ENCODE data around the gene ARID5B.

Gene ARID5B

GRCh38 chr10:61991166-61991565 lies 89.7 kb downstream of the ARID5B start:
- no peak for DNase-seq (ENCODE audit: low spot score)

GRCh38 chr10:61992059-61992460 lies 90.6 kb downstream of the ARID5B start:
- peak; percentile 9 for DNase-seq (ENCODE audit: low spot score)

- peak; percentile 15 for DNase-seq (ENCODE audit: low spot score)
Observed at GRCh38 chr10:61992671-61993668, 91.5 kb downstream of the ARID5B start.

DNA sequence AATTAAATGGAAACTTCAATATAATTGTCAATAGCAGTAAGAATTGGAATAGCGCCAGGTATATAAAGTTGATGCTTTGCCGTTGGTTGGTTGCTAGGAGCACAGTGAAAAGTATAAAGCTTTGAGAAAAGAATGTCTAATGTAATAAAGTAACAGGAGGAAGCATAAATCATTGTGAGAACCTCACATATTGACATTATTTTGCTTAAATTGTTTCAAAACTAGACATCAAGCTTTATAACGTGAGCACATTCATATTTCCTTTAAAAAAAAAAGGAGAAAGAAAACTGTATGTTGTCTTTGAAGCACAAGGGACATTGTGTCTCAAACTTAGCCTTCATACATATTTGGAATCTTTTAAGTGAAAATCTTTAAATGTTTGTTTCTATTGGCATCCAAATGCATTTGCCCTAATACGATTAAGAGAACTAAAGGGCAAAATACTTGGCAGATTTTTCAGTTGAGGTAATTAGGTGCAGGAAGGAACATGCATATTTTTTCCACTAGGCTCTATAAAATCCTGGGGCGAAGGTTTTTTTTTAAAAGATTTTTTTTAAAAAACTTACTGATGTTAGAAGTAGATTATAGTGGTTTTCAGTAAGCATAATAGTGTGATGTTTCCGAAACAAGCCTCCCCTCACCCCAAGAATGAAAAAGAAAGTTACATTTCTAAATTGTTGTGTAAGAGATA lies 92.4 kb downstream of the ARID5B start:
- no peak for DNase-seq (ENCODE audit: low spot score)

- DNase-seq (ENCODE audit: low spot score), result no peak
Observed at GRCh38 chr10:61994405-61995219, 93.1 kb downstream of the ARID5B start.

GRCh38 chr10:61995220-61995503 lies 93.7 kb downstream of the ARID5B start:
- no peak for DNase-seq (ENCODE audit: low spot score)

DNA sequence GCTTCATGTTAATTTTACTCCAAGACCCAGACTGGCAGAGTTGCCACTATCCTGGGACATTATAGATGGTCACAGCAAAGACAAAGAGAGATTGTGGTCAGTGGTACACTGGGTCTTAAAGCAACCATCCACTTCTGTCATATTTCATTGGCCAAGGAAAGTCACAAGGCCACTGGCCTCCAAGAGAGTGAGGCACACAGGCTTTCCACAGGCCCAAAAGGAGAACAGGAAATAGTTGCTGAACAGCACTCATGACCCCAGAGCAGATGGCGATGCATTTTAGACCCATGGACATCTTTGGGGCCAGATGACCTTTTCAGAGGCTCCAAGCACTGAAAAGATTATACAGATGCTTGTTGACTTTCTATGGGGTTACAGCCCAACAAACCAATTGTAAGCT lies 97.4 kb downstream of the ARID5B start:
- DNase-seq (ENCODE audit: low spot score), result no peak

GRCh38 chr10:62000037-62000603 lies 98.6 kb downstream of the ARID5B start:
- DNase-seq (ENCODE audit: low spot score), result no peak

DNA sequence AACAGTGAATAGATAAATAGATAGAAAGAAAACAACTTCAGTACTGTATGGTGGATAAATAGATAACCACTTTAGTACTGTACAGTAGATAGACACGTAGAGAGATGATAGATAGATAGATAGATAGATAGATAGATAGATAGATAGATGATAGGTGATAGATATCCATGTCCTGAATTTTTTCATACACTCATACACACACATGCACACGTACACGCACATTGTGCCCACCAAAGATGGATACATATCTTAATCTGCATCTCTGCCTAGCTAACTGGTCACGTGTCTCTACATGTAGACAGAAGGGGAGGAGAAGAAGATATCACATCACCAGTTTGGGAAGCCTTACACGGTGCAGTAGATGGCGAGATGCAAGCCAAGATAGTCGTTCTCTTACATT lies 99.2 kb downstream of the ARID5B start:
- DNase-seq (ENCODE audit: low spot score), result no peak

DNA sequence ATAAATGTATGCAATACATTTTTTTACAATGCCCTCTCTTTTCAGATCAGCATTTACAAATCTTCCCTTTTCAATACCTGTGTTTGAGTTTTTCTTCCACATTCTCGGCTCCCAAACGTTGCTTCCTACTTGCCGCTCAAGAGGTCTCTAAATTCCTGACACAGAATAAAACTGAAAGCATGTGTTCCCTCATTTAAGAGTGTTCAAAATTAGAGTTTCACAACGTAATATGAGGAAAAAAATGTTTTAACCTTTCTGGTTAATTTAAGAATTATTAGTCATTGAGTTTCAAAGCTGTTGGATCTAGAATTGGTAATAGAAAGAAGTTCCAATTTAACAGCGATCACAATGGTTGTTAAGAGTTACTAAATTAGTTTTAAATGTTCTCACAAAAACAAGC lies 100.4 kb downstream of the ARID5B start:
- no peak for DNase-seq (ENCODE audit: low spot score)

GRCh38 chr10:62002753-62003152 lies 101.3 kb downstream of the ARID5B start:
- no peak for DNase-seq (ENCODE audit: low spot score)

GRCh38 chr10:62004042-62004441 lies 102.5 kb downstream of the ARID5B start:
- DNase-seq (ENCODE audit: low spot score), result no peak

DNA sequence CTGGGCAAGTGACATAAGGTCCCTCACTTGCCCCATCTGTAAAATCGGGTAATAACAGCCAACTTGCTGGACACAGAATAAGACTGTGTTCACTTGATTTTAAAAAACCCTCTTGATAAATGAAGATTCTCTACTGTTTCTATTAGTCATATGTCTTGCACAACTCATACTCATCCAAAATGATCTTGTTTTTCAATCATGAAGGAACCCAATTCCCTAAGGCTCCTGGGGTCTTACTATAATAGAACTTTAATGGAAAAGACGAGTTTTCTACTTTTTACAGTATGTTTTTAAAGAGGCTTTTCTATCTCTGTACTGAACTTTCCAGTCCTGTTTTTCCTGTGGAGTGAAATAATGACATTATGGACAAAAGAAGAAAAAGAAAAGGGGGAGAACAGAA lies 103.8 kb downstream of the ARID5B start:
- DNase-seq (ENCODE audit: low spot score), result no peak

GRCh38 chr10:62005687-62006086 lies 104.2 kb downstream of the ARID5B start:
- no peak for DNase-seq (ENCODE audit: low spot score)

- DNase-seq (ENCODE audit: low spot score), result no peak
Observed at GRCh38 chr10:62007145-62007544, 105.6 kb downstream of the ARID5B start.

GRCh38 chr10:62008196-62008595 lies 106.7 kb downstream of the ARID5B start:
- no peak for DNase-seq (ENCODE audit: low spot score)

DNA sequence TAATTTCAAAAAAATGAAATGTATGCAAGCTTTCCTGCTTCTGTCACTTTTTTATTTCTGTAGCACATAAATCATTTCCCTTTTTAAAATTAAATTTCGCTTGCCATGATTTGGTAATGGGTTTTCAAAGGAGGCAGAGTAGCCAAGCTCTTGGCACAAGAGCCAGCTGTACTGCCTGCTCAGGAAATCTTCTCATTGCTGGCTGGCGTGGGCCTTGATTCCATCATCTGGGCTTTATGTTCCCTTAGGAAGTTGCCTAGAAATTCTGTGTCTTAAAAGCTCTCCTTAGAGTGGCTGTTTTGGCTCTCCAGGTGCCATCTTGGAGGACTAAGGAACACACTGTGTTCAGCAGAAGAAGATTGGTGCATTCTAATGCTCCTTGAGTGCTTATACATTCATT lies 107.4 kb downstream of the ARID5B start:
- DNase-seq (ENCODE audit: low spot score), result no peak

- DNase-seq (ENCODE audit: low spot score), result no peak
Observed at GRCh38 chr10:62010366-62010765, 108.9 kb downstream of the ARID5B start.

- no peak for DNase-seq (ENCODE audit: low spot score)
Observed at GRCh38 chr10:62011558-62011957, 110.1 kb downstream of the ARID5B start.

GRCh38 chr10:62012318-62012717 lies 110.8 kb downstream of the ARID5B start:
- no peak for DNase-seq (ENCODE audit: low spot score)

DNA sequence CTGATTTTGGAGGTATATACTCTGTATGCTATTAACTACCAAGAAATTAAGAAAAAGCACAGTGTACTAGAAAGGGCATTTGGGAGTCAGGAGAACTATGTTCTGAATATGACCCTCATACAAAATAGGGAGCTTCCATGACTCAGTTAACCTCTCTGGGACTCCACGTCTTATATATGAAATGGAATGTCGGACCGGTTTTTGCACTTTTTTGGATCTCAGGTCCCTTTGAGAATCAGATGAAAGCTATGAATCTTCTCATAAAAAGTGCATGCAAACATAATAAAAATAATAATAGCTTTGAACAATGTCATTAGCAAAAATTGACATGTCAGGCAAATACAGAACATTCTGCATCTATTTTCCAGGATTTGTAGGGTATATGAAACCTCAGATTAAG lies 113.0 kb downstream of the ARID5B start:
- no peak for DNase-seq (ENCODE audit: low spot score)

- DNase-seq (ENCODE audit: low spot score), result no peak
Observed at GRCh38 chr10:62015994-62016393, 114.5 kb downstream of the ARID5B start.

Data from kidney tubule cell (primary cell).